Activated T-cell treated with anti-CD3 and anti-CD28 coated beads for 24 hours (primary cell): ENCODE measurements around the gene HSD17B8.

Experiments used
- DNase-seq: peaks from one replicate; pipeline ENCODE4 v3.0.0-alpha.2; 2020; ENCODE audit warnings: low read depth

The HSD17B8 gene

GRCh38 chr6:33241968-33242367, 37.5 kb downstream of the HSD17B8 start:
- no peak for DNase-seq

DNA sequence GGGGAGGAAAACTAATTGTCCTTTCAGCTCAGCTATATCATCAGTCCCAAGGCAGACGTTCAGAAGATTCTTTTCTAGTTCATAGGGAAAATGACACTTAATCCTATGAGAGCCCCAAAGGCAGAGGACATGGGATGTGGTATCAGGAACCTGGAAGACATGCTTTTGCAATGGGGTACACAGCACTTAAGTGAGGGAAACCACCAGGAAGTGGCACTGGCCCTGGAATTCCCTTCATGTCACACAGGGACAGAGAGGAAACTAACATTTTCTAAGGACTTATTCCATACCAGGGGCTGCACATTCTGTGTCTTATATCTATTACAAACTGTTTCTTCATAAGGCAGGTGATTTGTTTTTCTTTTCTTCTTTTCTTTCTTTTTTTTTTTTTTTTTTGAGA, 39.0 kb downstream of the HSD17B8 start:
- DNase-seq, result no peak

- DNase-seq, result peak; percentile 90
These were observed 43.7 kb downstream of the HSD17B8 start for GRCh38 chr6:33247977-33248642.

- no peak for DNase-seq
These were observed 44.1 kb downstream of the HSD17B8 start for GRCh38 chr6:33248643-33248931.

- peak; percentile 94 for DNase-seq
These were observed 44.7 kb downstream of the HSD17B8 start for GRCh38 chr6:33248932-33249731.

- DNase-seq, result no peak
These were observed 45.5 kb downstream of the HSD17B8 start for GRCh38 chr6:33249732-33250630.

GRCh38 chr6:33250731-33251130, 46.3 kb downstream of the HSD17B8 start:
- DNase-seq, result no peak

GRCh38 chr6:33251395-33252012, 47.0 kb downstream of the HSD17B8 start:
- DNase-seq, result no peak

- no peak for DNase-seq
These were observed 48.3 kb downstream of the HSD17B8 start for GRCh38 chr6:33252759-33253158.

GRCh38 chr6:33254591-33254990, 50.1 kb downstream of the HSD17B8 start:
- DNase-seq, result no peak
